GM19324 (cell line): ENCODE data around the gene ITGAE.
A peak's percentile ranks its signal among the peaks of the same experiment; 100 is the strongest.

Source experiments
- ATAC-seq: cut with Tn5 transposase; IDR thresholded peaks from one replicate; pipeline ENCODE4 v1.9.1; 2021; ENCODE audit warnings: mild to moderate bottlenecking, moderate library complexity; ENCODE audit not compliant: unreplicated experiment, low FRiP score

ITGAE gene

DNA sequence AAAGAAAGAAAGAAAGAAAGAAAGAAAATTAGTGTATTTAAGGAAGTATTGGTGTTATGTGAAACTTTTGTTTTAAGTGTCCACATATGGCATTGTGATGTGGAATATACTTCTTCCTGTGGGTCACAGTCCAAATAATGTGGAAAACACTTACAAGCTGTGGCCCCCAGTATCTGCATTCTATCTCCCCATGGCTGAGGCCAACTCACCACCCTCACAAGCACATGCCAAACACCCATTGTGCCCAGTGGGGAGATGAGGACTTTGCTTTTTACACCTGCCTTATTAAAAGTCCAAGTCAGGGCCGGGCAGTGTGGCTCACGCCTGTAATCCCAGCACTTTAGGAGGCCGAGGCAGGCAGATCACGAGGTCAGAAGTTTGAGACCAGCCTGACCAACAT, 101.0 kb downstream of the ITGAE start:
- no peak for ATAC-seq

DNA sequence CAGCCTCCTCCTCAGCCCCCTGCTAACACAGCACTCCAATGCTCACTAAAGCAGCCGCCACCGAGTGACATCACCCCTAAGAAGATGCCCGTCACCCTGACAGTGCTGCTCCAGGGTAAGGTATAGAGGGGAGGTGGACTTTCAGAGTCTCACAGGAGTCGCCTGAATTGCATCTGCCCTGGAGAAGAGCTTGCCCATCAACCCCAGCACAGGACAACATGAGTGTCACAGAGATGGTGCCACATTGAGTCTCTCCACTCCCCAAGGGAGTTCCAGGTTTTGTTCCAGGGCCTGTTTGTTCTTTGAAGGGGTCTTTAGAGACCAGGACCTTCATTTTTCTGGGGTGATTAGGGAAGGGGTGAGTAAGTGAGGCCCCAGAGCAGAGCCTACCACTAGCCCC, 102.8 kb downstream of the ITGAE start:
- no peak for ATAC-seq

DNA sequence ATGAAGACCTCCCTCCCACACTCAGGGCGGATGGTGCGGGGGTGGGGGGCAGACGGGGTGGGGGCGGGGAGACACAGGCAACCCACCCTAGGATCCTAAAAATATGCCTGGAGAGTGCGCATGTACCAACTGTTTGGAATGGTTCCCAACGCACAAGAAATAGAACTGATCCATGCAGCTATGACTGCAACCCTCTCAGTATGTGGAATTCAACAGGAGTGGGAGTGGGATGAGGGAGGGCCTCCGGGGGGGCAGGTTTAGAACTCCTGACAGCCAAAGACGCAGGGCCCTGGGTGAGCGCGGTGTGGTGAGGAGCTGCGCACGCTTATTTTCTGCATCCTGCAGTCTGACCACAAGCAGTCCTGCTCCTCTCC, 103.9 kb downstream of the ITGAE start:
- ATAC-seq: no peak

DNA sequence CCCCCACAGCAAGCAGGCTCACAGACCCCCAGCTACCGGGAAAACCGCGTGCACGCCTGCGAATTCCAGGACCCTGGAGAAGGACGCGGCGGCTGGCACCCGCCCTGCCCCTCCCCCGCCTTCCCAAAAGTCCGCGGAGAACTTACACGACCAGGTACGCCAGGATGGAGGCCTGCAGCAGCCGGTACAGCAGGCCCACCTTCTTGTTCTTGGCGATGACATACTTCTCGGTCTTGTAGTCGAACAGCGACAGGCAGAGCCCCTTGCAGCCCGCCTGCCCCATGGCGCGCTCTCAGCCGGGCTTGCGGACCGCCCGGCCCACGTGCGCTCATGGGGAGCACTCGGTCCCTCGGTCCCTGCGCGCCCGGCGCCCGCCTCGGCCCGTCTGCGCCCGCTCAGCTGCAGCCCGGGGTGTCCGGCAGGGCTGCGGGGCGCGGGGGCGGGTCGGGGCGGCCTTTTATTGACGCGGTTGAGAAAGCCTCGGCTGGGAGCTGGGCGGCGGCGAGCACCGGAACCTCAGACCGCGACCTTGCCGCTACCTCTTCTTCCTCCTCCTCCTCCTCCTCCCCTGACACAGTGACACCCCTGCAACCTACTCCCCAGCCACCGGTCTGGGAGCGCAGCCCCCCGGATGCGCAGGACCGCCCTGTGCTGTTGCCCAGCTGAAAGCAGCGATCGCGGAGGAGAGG, 105.1 kb downstream of the ITGAE start, which contains the start of gene P2RX5:
TSS of gene P2RX5 (minus strand) at position 433 of the 689 bp plus-strand sequence. CDS start at position 283, 150 bp downstream.
- no peak for ATAC-seq

DNA sequence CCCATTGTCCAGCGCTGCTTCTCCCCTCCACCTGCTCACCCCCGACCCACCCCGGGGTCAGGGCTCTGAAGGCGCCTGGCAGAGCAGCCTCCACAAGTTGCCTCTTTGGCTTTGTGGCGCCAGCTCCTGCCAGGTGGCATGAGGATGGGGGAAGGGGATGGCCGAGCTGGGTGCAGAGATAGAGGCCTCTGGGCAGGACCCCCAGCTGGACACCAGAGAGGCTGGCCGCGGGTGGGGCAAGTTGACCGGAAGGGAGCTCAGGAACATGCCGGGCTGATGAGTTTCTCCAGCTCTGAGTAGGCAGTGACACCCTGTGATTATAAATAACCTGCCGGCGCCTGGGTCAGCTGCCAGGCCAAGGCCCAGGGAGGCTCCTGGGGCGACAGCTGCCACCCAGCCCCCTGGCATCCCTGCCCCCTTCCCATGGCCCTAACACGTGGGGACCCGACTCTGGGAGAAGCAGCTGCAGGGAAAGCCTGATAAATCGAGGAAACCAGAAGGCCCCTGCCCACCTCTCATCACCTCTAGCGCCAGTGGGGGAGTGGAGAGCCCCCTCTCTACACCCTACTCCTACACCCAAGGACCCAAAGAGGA, 105.8 kb downstream of the ITGAE start:
- ATAC-seq: no peak

DNA sequence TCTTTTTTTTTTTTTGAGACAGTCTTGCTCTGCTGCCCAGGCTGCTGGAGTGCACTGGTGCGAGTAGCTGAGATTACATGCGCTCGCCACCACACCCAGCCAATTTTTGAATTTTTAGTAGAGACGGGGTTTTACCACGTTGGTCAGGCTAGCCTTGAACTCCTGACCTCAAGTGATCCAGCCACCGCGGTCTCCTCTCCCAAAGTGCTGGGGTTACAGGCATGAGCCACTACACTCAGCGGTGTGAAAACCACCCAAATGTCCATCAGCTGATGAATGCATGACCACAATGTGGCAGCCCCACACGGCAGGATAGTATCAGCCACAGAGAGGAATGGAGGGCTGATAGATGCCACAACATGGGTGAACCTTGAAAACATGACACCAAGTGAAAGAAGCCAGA, 107.2 kb downstream of the ITGAE start:
- no peak for ATAC-seq

DNA sequence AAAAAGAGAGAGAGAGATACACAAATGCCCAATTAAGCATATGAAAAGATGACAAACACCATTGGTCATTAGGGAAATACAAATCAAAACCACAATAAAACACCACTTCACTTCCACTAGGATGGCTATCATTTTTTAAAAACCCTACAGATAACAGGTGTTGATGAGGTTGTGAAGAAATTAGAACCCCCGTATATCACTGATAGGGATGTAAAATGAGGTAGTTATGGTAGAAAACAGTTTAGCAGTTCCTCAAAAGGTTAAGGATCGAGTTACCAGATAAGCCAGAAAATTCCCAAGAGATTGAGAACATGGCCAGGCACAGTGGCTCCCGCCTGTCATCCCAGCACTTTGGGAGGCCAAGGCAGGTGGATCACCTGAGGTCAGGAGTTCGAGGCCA, 107.8 kb downstream of the ITGAE start:
- ATAC-seq: no peak

DNA sequence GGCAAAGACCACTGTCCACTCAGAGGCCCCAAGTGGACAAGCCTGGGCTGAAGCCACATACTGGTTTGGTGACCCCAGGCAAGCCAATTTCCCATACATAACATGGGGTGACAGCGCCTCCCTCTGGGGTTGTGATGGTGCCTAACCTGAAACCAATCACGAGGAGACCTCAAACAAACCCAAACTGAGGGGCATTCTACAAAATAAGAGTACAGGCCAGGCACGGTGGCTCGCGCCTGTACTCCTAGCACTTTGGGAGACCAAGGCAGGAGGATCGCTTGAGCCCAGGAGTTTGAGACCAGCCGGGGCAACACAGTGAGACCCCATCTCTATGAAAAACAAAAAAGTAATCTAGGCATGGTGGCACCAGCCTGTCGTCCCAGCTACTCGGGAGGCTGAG, 108.6 kb downstream of the ITGAE start:
- no peak for ATAC-seq

DNA sequence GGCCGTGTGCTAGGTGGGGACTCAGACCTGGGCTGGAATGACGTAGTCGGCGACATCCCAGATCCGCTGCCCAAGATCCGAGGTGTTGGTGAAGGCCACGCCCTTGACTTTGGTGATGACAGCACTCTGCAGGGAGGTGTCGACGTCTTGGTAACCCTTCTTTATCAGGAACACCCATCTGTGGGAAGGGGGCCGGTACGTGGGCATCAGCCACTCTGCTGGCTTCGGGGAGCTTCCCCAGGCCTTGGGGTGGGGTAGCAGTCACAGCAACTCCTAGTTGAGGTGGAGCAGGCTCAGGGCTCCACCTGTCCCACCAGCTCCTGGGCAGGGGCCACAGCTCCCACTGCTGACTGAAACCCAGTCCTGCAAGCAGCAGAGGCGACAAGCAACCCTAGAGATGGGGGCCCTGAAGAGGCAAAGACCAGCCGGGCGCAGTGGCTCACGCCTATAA, 109.3 kb downstream of the ITGAE start:
- no peak for ATAC-seq

DNA sequence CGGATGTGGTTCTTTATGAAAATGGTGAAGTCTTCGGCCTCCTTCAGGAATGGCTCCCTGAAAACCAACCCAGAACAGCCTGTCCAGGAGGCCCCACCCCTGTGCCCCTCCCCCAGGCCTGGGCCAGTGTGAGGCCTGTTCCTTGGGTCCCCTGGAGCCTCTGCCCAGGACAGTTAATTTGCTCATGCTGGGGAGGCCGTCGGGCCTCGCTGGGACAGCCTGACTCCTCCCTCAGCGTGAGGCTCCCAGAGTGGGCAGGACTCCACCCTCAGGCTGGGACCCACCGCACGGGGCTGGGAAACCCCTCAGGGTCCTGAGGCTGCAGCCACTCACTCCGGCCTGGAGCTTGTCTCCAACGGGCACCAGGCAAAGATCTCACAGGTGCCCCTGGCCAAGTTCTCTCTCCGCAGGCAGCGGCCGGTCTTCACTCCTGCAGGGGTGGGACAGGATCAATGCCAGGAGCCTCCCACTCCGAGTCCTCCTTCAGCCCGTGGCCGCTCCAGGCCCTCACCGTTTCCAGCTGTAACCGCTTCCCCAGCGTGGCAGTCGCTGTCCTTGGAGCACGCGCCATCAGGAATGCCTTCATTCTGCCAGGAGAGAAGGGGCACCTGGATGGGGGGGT, 110.8 kb downstream of the ITGAE start:
- ATAC-seq: no peak

DNA sequence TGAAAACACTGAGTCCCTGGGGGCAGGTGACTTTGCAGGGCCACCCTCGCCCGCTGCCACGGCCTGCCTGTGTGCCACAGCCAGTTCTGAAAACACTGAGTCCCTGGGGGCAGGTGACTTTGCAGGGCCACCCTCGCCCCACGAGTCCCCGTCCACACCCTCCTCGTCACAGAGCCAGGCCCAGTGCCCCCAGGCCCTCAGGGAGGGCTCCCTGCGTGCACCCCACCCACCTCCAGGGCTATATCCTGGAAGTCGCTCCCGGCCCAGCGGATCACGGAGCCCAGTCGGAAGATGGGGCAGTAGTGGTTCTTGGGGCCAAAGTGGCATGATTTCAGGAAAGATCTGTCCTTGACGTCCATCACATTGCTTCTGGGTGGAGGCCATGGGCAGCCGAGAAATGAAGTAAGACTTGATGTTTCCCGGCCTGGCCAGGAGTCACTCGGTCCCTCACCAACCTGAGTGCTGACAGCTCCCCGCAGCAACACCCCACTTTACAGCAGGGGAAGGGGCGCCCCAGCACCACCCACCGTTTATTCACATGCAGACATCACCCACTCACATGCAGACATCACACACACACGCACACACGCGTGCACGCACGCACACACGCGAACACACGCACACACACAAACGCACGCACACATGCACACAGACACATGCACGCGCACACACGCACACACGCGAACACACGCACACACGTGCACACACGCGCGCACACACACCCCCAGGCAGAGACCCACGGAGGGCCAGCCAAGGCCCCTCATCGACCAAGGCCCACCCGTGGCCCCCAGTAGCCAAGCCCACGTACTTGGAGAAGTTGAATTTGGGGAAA, 111.5 kb downstream of the ITGAE start:
- no peak for ATAC-seq

DNA sequence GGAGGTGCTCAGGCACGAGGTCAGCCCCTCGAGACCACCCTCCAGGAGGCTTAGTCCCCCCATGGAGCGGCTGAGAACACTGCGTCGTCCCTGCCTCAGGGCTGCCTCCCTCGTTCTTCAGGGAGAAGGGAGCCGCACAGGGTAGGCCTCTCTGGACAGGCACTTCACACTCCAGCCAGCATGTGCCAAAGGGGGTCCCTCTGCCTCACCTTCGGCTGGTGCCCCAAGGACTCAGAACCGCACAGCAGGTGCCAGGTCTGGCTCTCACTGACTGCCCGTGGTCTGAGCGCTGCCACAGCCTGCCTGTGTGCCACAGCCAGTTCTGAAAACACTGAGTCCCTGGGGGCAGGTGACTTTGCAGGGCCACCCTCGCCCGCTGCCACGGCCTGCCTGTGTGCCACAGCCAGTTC, 112.1 kb downstream of the ITGAE start:
- ATAC-seq: no peak

DNA sequence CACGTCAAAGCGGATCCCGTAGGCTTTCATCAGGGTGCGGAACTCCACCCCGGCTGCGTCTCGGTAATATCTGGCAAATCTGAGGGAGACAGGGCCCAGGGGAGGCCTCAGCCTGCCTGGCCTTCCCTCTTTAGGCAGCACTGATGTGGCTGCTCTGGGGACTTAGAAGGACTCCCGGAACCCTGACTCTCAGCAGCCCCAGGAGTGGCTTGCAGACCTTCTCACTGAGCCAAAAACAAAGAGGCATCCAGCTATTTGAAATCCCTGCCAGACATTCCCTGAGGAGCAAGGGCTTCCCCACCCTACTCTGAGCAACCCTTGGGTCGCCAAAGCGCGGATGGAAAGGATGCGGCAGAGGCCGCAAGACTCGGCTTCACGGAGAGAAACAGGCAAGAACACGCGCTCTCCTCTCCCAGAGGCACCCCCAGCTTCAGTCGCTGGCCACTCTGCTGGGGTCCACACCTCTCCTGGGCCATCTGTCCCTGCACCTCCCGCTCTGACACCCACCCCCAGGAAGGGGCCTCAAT, 112.9 kb downstream of the ITGAE start:
- ATAC-seq: no peak

DNA sequence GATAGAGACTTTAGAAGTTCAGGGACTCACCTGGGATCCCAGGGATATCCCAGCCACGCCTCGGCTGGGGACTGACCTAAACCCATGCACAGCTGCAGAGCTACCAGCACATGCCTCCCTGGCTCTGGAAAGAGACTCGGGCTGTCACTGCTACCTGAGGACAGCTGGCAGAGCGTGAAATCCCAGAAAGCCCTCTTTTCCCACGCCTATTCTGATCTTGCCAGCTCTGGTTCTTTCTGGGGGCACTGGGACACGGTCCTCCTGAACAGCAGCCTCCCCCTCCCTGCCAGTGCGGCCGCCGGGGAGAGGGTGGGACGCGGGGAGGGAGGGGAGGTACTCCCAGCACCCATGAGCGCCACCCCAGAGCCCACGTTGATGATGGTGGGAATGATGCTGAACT, 115.8 kb downstream of the ITGAE start:
- ATAC-seq: no peak

DNA sequence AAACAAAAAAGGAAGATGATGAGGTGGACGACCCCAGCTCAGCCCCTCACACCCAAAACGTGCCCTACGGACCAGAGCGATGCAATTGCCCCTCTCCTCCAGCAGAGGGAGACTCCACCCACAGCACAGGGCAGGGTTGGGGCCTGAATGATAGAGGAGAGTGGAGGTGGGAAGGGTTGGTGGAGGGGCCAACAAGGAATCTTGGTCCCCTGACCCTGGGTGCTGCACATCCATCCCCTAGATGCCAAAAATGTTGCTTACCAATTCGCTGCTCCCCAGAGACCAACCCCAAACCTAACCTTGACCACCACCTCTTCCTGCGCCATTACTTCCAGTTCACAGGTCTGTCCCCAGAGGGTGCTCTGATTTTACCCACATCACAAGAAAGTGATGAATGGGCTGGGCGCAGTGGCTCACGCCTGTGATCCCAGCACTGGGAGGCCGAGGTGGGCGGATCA, 117.9 kb downstream of the ITGAE start:
- ATAC-seq: peak; percentile 66

DNA sequence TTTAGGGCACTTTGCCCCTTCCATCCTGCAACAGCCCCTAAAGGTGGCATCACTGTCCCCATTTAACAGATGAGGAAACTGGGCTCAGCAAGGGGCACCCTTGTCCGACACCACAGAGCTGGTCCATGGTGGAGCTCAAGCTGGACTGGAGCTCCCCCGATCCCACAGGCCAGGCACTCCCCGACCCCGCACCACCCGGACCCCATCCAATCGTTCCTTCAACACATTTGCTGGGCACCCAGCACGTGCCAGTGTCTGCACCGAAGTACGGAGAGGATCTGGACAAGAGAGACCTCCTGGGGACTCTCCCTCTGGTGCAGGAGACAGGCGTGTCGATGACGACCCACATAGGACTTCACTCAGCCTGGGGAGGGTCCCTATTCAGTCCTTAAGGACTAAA, 119.0 kb downstream of the ITGAE start:
- no peak for ATAC-seq

DNA sequence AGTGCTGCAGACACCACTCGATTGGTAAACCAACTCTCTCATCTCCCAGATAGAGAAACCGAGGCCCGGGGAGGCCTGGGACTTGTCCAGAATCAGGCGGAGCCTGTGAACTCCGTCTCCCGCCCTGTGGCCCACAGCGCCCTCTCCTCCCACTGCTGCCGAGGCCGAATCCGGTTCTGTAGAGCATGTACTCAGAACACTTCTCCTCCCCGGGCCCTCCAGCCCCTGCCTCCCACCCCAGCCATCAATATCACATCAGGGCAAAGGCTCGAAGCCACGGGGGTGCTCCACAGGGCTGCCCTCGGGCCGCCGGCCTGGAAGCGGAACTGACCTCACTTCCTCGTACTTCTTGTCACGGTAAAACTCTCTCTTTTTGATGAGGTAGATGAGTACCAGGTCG, 119.4 kb downstream of the ITGAE start:
- no peak for ATAC-seq

DNA sequence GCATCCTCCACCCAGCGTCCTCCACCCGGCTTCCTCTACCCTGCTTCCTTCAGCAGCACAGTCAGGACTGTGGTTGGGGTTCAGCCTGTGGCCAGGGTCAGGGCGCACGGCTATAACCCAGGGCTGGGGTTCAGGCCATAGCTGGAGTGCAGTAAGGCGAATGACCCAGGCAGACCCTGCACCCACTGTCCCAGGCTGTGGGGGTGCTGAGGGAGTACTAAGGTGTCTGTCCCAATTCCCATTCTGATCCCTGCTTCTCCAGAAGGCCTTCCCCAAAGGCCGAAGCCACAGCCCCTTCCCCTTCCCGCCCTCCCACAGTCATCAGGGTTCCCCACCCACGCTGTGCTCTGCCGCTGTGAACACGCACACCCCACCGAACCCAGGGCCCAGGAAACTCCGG, 119.9 kb downstream of the ITGAE start:
- ATAC-seq: no peak

DNA sequence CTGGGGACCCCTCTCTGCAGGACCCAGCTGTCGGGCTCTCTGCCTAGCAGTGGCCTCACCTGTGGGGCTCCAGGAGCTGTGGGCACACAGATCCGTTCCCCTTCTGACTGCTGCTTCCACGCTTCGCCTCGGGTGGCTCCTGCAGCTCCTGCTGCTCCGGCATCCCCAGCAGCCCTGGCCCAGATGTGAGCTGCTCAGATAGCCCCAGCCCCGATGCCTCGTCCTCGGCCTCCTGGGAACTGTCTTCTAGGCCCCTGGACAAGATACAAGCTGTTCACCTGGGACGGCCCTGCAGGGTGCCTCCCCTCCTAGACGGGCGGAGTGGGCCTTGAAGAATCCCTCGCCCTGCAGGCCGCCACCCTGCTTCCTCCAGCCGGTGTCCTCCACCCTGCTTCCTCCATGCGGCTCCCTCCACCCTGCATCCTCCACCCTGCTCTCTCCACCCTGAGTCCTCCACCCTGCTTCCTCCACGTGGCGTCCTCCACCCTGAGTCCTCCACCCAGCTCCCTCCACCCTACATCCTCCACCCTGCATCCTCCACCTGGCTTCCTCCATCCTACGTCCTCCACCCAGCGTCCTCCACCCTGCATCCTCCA, 121.4 kb downstream of the ITGAE start:
- no peak for ATAC-seq

DNA sequence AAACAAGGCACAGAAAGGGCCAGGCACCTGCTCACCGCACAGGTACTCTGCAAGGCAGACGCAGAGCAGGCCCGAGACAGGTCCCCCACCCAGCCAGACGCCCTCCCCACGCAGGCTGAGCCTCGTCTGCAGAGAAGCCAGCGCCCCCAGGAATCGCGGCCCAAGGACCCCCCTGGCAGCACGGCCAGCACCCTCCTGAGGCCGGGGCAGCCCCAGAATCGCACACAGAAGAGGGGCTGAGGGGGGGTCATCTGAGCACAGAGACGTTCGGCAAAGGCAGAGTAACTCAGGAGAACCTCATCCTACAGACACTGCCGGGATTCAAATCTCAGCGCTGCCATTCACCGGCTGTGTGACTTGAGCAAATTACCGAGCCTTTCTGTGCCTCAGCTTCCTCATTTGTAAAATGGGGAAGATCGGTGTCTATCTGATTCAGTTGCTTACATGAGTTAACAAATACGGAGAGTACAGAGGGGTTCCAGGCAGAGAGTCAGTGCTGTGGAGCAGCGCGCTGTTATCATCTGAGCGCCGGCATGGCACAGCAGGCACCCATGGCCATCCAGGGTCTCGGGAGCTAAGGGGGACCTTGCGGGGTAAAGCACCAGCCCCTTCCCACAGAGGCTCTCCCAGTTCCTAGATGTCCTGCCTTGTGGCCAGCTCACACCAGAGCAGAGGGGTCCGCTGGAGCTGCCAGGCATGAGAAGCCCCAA, 122.0 kb downstream of the ITGAE start:
- ATAC-seq: no peak
